Measurements from ENCODE around the gene OSBPL9.

The OSBPL9 gene

DNA sequence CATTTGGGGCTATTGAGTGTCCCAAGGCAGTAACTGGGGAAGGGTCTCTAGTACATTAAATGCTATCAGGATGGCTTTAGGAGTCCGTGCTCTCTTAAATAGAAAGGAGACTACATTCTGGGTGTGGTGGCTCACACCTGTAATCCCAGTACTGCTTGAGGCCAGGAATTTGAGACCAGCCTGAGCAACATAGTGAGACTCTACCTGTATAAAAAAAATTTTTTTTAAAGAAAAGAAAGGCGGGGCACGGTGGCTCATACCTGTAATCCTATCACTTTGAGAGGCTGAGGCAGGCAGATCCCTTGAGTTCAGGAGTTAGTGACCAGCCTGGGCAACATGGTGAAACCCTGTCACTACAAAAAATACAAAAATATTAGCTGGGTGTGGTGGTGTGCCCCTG is 21.5 kb downstream of the OSBPL9 start:
- no peak overlapping the region for H3K27ac ChIP-seq (replicated peaks)
- H3K4me3 ChIP-seq (replicated peaks; ENCODE audit: insufficient read depth, low read length), result no peak overlapping the region
- no peaks in the 10 kb centered on the region for H3K27me3 ChIP-seq (ENCODE audit: insufficient read depth, poor library complexity, severe bottlenecking)
- DNase-seq (ENCODE audit: low read depth in 1 of 2, low spot score in 1 of 2), result no peak
- TF ChIP-seq, protein P1, sequence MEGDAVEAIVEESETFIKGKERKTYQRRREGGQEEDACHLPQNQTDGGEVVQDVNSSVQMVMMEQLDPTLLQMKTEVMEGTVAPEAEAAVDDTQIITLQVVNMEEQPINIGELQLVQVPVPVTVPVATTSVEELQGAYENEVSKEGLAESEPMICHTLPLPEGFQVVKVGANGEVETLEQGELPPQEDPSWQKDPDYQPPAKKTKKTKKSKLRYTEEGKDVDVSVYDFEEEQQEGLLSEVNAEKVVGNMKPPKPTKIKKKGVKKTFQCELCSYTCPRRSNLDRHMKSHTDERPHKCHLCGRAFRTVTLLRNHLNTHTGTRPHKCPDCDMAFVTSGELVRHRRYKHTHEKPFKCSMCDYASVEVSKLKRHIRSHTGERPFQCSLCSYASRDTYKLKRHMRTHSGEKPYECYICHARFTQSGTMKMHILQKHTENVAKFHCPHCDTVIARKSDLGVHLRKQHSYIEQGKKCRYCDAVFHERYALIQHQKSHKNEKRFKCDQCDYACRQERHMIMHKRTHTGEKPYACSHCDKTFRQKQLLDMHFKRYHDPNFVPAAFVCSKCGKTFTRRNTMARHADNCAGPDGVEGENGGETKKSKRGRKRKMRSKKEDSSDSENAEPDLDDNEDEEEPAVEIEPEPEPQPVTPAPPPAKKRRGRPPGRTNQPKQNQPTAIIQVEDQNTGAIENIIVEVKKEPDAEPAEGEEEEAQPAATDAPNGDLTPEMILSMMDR (IDR thresholded peaks at IDR 0.05; ENCODE audit: insufficient read depth, low read length), result no peak
- TF ChIP-seq GABPA (IDR thresholded peaks at IDR 0.05; ENCODE audit: low read depth) (no peak), POLR2AphosphoS5 (IDR thresholded peaks at IDR 0.05; ENCODE audit: low read depth) (no peak), SPI1 (IDR thresholded peaks at IDR 0.05; ENCODE audit: borderline replicate concordance, low read depth) (no peak), REST (IDR thresholded peaks at IDR 0.05; ENCODE audit: insufficient replicate concordance, low read depth) (no peak)

DNA sequence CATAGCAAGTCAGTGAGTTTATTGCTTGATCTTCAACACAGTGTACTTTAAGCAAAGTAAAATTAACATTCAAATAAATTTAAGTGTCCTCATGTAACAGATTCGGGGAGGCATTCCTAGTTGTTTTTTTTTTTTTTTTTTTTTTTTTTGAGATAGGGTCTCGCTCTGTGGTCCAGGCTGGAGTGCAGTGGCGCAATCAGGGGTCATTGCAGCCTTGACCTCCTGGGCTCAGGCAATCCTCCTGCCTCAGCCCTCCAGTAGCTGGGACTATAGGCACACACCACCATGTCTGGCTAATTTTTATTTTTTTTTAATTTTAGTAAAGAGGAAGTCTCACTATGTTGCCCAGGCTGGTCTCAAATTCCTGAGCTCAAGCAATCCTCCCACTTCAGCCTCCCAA is 22.8 kb downstream of the OSBPL9 start:
- Histone ChIP-seq H3K27me3 (ENCODE audit: insufficient read depth, poor library complexity, severe bottlenecking) (no peaks in the 10 kb centered on the region), H3K4me3 (replicated peaks; ENCODE audit: insufficient read depth, low read length) (no peak overlapping the region), H3K27ac (replicated peaks) (no peak overlapping the region)
- DNase-seq (ENCODE audit: low read depth in 1 of 2, low spot score in 1 of 2), result no peak
- TF ChIP-seq, protein P1 (IDR thresholded peaks at IDR 0.05; ENCODE audit: insufficient read depth, low read length), result no peak
- TF ChIP-seq GABPA (IDR thresholded peaks at IDR 0.05; ENCODE audit: low read depth) (no peak), SPI1 (IDR thresholded peaks at IDR 0.05; ENCODE audit: borderline replicate concordance, low read depth) (peak; percentile 63; the same call in 1 of the 2 replicates)

DNA sequence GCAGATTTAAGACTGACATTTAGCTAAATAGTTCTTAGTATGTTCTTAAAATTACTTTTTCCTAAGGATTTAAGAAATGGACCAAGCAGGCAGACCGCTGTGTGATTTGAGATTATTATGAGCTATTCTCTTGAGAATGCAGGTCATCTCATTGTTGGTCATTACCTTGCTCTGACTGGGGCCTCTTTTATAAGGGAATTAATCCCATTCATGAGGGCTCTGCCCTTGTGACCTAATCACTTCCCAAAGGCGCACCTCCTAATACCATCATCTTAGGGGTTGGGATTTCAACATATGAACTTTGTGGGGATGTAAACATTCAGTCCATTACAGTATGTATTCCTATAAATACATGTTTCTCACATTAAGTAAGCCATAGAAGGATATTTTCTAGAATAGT is 24.2 kb downstream of the OSBPL9 start:
- no peaks in the 10 kb centered on the region for H3K27me3 ChIP-seq (ENCODE audit: insufficient read depth, poor library complexity, severe bottlenecking)
- DNase-seq (ENCODE audit: low read depth in 1 of 2, low spot score in 1 of 2), result no peak

More for the DNA sequence above, 24.2 kb downstream of the OSBPL9 start:
- Histone ChIP-seq H3K4me3 (replicated peaks; ENCODE audit: insufficient read depth, low read length) (no peak overlapping the region), H3K27ac (replicated peaks) (no peak overlapping the region)
- TF ChIP-seq REST (IDR thresholded peaks at IDR 0.05; ENCODE audit: insufficient replicate concordance, low read depth) (no peak), GABPA (IDR thresholded peaks at IDR 0.05; ENCODE audit: low read depth) (no peak), POLR2AphosphoS5 (IDR thresholded peaks at IDR 0.05; ENCODE audit: low read depth) (no peak), SPI1 (IDR thresholded peaks at IDR 0.05; ENCODE audit: borderline replicate concordance, low read depth) (no peak)
- TF ChIP-seq, protein P1 (IDR thresholded peaks at IDR 0.05; ENCODE audit: insufficient read depth, low read length), result no peak
